Hepatocyte (in vitro differentiated cells): Measurements from ENCODE around the gene ATG10. TPM values are rescaled to one million over a fixed set of nuclear protein-coding genes. Genes with fewer than 3 reads are reported as not detected.

Source experiments
- DNase-seq: peaks from one replicate; pipeline ENCODE4 v3.0.0-alpha.2; 2016; ENCODE audit warnings: low spot score
- H2AFZ ChIP-seq: fragments of 200-600 bp; sonication (generic); 2 replicates; pipeline ENCODE4 v1.6.0; 2016; ENCODE audit warnings: antibody characterized with exemption, mild to moderate bottlenecking
- H3K27ac ChIP-seq: fragments of 200-600 bp; sonication (generic); 2 replicates; pipeline ENCODE4 v1.5.1; 2016; ENCODE audit warnings: mild to moderate bottlenecking
- H3K27me3 ChIP-seq: fragments of 200-600 bp; sonication (generic); 2 replicates; pipeline ENCODE4 v1.6.1; 2016
- H3K36me3 ChIP-seq: fragments of 200-600 bp; sonication (generic); replicated peaks from 2 replicates; pipeline ENCODE4 v1.5.1; 2016; ENCODE audit warnings: low read depth; ENCODE audit not compliant: insufficient read depth
- H3K4me1 ChIP-seq: fragments of 200-600 bp; sonication (generic); 2 replicates; pipeline ENCODE4 v1.5.1; 2016; ENCODE audit warnings: mild to moderate bottlenecking, moderate library complexity; ENCODE audit not compliant: insufficient read depth
- H3K4me2 ChIP-seq: fragments of 200-600 bp; sonication (generic); 2 replicates; pipeline ENCODE4 v1.6.0; 2016
- H3K4me3 ChIP-seq: fragments of 200-600 bp; sonication (generic); 2 replicates; pipeline ENCODE4 v1.5.1; 2016; ENCODE audit warnings: mild to moderate bottlenecking
- H3K79me2 ChIP-seq: fragments of 200-600 bp; sonication (generic); 2 replicates; pipeline ENCODE4 v1.6.0; 2017; ENCODE audit warnings: mild to moderate bottlenecking
- H3K9me2 ChIP-seq: fragments of 200-600 bp; sonication (generic); replicated peaks from 2 replicates; pipeline ENCODE4 v1.6.0; 2017; ENCODE audit warnings: mild to moderate bottlenecking; ENCODE audit not compliant: insufficient read depth
- H3K9me3 ChIP-seq: fragments of 200-600 bp; sonication (generic); 2 replicates; pipeline ENCODE4 v1.5.1; 2016; ENCODE audit warnings: low read depth, mild to moderate bottlenecking
- H4K20me1 ChIP-seq: fragments of 200-600 bp; sonication (generic); 2 replicates; pipeline ENCODE4 v1.6.0; 2016; ENCODE audit warnings: mild to moderate bottlenecking; ENCODE audit not compliant: insufficient read depth, poor library complexity, severe bottlenecking
- EZH2 ChIP-seq: fragments of 200-600 bp; sonication (generic); IDR thresholded peaks from 2 replicates; pipeline ENCODE4 v1.6.1; 2016; ENCODE audit warnings: antibody characterized with exemption, mild to moderate bottlenecking, borderline replicate concordance
- EZH2phosphoT487 ChIP-seq: fragments of 200-600 bp; sonication (generic); IDR thresholded peaks from one replicate; pipeline ENCODE4 v1.6.1; 2018; ENCODE audit warnings: antibody characterized with exemption, mild to moderate bottlenecking, low read depth, moderate library complexity; ENCODE audit not compliant: unreplicated experiment, severe bottlenecking
- WGBS: methylation state at CpG from one replicate; pipeline ENCODE4 v1.1.6; 2016; ENCODE audit warnings: low lambda C conversion rate; ENCODE audit errors: missing lambda C conversion rate; 5-methylcytosine and 5-hydroxymethylcytosine counted together
- polyA plus RNA-seq: library from polyadenylated mRNA; unstranded; fragments of >200 nt; fragmentation: Nextera tagmentation; extraction: Ambion mirVana; gene quantifications from 2 replicates; pipeline ENCODE4 v1.2.1, GENCODE V29; 2016
- total RNA-seq: library from RNA; depleted of rRNA; stranded (reverse); fragments of >200 nt; gene quantifications from 2 replicates; pipeline ENCODE4 v1.2.3, GENCODE V29; 2014
- TF ChIP-seq, protein P1 (sequence below): fragments of 200-600 bp; sonication (generic); IDR thresholded peaks from 2 replicates; pipeline ENCODE4 v1.5.1; 2016; ENCODE audit warnings: antibody characterized with exemption, mild to moderate bottlenecking; ENCODE audit not compliant: poor library complexity

The ATG10 gene
- total and polyA plus RNA-seq, 2 experiments from 2014 or later: 11.8 to 13.0 TPM

DNA sequence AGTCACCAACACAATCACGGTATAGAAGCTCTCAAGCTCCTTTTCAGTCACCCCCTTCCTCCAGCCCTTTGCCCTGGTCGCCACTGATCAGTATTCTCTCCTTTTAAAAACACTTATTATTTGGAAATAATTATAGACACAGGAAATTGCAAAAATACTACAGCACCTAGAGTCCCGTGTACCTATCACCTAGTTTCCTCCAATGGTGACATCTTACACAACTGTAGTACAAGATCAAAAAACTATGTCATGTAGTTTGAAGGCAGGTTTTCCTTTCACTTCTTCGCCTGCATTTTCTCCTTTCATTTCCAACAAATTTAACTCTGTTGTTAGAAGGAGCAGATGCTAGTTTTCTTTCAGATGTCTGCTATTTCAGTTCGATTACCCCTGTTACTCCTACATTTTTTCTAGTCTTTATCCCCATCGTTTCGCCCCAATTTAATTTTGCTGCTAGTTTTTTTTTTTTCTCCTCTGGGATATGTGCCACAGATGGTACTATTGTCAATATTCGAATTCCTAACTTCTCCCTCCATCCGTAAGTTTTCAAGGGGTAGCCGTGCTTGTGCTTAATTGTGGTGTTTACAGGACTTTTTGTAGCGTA lies 612 bp upstream of the ATG10 start:
- Histone ChIP-seq H3K9me2 (no peaks in the 10 kb centered on the region), H3K4me2 (peak overlapping the region; percentile 83), H3K36me3 (no peaks in the 10 kb centered on the region), H4K20me1 (no peaks in the 10 kb centered on the region), H3K4me3 (peak overlapping the region; percentile 54), H3K9me3 (no peaks in the 10 kb centered on the region), H2AFZ (peak overlapping the region; percentile 55), H3K27me3 (no peaks in the 10 kb centered on the region), H3K27ac (peak overlapping the region; percentile 95), H3K4me1 (peaks cover 8% of the 10 kb centered on the region), H3K79me2 (peaks cover 9% of the 10 kb centered on the region)
- TF ChIP-seq, protein P1, sequence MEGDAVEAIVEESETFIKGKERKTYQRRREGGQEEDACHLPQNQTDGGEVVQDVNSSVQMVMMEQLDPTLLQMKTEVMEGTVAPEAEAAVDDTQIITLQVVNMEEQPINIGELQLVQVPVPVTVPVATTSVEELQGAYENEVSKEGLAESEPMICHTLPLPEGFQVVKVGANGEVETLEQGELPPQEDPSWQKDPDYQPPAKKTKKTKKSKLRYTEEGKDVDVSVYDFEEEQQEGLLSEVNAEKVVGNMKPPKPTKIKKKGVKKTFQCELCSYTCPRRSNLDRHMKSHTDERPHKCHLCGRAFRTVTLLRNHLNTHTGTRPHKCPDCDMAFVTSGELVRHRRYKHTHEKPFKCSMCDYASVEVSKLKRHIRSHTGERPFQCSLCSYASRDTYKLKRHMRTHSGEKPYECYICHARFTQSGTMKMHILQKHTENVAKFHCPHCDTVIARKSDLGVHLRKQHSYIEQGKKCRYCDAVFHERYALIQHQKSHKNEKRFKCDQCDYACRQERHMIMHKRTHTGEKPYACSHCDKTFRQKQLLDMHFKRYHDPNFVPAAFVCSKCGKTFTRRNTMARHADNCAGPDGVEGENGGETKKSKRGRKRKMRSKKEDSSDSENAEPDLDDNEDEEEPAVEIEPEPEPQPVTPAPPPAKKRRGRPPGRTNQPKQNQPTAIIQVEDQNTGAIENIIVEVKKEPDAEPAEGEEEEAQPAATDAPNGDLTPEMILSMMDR: no peak
- TF ChIP-seq EZH2phosphoT487: no peak
- no peak for TF ChIP-seq EZH2
- DNase-seq: peak; percentile 11
- 7% methylated on average over 11 of the region's 11 CpGs for WGBS

DNA sequence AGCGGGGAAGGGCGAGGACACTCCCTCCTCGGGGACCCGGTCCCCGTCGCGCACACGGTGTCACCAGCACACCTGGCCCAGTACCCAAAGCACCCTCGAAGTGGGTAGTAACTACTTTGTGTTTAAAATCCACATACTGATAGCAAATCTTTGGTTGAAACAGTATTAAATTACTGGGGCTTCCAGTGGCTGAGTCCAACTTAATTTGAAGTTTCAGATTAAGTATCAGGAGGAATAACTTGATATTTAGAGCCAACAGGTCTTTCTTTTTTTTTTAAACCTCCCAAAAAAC lies 615 bp downstream of the ATG10 start:
- Histone ChIP-seq H3K4me1 (peaks cover 8% of the 10 kb centered on the region), H3K79me2 (peaks cover 9% of the 10 kb centered on the region), H3K27ac (peak overlapping the region; percentile 95), H3K9me3 (no peaks in the 10 kb centered on the region), H3K27me3 (no peaks in the 10 kb centered on the region), H4K20me1 (no peaks in the 10 kb centered on the region), H2AFZ (peak overlapping the region; percentile 75), H3K36me3 (no peaks in the 10 kb centered on the region), H3K4me3 (peak overlapping the region; percentile 32), H3K4me2 (peak overlapping the region; percentile 83), H3K9me2 (no peaks in the 10 kb centered on the region)
- no peak for TF ChIP-seq EZH2
- no peak for TF ChIP-seq EZH2phosphoT487
- TF ChIP-seq, protein P1: no peak
- 2% methylated on average over 9 of the region's 9 CpGs for WGBS
- DNase-seq: no peak

GRCh38 chr5:81980160-81980559 lies 8.3 kb downstream of the ATG10 start:
- H4K20me1 ChIP-seq: no peaks in the 10 kb centered on the region
- H3K4me2 ChIP-seq: no peak overlapping the region
- no peak for DNase-seq

More at GRCh38 chr5:81980160-81980559, 8.3 kb downstream of the ATG10 start:
- Histone ChIP-seq H2AFZ (no peak overlapping the region), H3K27ac (no peak overlapping the region), H3K9me2 (no peaks in the 10 kb centered on the region), H3K9me3 (no peaks in the 10 kb centered on the region), H3K4me3 (no peak overlapping the region), H3K4me1 (no peaks in the 10 kb centered on the region), H3K79me2 (no peaks in the 10 kb centered on the region), H3K36me3 (no peaks in the 10 kb centered on the region), H3K27me3 (no peaks in the 10 kb centered on the region)
- TF ChIP-seq, protein P1: no peak
- TF ChIP-seq EZH2: no peak
- no peak for TF ChIP-seq EZH2phosphoT487
- WGBS: 63% methylated on average over 3 of the region's 3 CpGs
